HG03469 (cell line): ENCODE measurements around the gene USP47.
A peak's percentile ranks its signal among the peaks of the same experiment; 100 is the strongest.

Experiments used
- ATAC-seq: cut with Tn5 transposase; IDR thresholded peaks from one replicate; pipeline ENCODE4 v1.9.1; 2021; ENCODE audit warnings: mild to moderate bottlenecking, moderate library complexity, moderate number of reproducible peaks; ENCODE audit not compliant: unreplicated experiment

Gene USP47

DNA sequence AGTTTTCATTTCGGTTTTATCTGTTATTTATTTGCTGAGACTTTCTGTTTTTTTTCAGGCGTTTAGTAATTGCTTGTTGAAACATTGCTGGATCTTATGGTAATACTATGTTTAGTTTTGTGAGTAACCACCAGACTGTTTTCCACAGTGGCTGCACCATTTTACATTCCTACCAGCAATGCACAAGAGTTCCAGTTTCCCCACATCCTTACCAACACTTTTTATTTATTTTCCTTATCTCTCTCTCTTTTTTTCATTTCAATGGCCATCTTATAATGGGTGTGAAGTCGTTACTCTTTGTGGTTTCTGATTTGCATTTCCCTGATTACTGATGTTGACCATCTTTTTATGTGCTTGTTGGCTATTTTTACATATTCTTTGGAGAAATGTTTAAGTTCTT lies 23.7 kb downstream of the USP47 start:
- no peak for ATAC-seq

DNA sequence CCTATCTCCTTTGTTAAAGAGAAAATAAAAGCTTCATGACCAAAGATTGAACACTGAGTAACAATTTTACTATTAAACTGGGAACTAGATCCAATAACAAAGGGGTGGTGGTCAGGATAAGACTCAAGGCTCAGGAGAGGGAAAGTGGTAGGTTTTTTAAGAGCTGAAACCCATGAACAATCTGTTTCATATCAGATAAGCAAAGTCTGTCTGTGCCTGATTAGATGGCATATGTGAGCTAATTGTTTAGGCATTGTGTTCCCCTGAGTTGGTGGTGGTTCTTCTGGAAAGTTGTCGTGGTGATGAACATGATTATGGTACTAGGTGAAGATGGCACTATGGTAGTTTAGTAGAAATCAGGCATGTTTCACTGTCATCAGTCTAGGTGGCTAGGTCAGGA lies 24.4 kb downstream of the USP47 start:
- no peak for ATAC-seq

DNA sequence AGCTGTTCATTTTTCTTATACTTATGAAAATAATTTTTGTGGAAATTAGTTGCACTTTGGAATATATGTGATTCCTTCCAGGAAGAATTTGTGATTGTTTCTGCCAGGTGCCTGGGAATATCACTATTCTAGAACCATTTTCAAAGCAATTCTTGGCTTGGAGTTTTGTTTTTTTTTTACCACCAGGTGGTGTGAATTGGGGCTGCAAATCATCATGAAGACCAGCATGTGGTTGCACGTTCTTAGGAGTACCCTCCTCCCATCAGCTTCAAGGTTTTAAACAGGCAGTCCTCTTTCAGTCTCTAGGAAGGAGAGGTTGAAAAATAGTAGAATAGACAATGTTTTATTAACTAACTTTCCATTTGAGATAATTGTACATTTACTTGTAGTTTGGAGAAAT lies 25.9 kb downstream of the USP47 start:
- no peak for ATAC-seq

DNA sequence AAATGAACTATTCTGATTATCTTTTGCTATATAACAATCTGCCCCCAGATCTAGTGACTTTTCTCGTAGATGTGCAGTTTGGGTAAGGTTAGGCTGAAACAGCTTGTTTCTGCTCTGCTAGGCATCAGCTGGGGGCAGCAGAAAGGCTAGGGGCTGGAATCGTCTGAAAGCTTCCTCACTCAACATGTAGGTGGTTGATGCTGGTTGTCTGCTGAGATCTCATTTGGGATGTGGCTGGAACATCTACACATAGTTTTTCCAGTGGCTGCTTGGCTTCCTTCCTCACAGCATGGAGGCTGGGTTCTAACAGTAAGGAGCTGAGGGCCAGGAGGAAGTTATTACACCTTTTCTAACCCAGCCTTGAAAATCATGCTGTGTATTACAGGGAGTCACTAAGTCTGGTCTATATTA lies 30.2 kb downstream of the USP47 start:
- no peak for ATAC-seq

DNA sequence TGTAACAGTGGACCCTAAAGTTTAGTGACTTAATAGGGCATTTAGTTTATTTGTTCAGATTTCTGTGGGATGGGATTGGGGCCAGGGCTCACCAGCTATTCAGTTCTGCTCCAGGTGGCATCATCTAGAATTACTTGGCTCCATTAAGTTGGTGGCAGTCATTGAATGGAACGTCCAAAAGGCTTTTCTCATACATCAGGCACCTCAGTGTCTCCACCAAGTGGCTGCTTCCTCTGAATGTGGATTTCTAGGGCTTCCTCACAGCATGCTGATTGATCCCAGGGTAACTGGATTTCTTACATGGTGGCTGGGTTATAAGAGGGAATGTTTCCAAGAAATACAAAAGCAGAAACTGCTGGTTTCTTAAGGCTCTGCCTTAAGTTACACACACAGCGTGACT lies 34.7 kb downstream of the USP47 start:
- no peak for ATAC-seq

DNA sequence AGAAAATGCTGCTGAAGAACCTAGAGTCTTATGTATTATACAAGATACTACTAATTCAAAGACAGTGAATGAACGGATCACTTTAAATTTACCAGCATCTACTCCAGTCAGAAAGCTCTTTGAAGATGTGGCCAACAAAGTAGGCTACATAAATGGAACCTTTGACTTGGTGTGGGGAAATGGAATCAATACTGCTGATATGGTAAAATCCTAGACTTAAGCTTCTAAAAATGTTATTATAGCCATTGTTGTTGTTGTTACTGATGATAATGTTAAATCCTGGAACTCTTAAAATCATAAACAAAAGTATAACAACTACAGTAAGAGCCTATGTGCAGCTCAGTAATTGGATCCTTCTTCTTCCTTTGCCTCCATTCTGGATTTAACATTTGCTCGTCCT lies 38.4 kb downstream of the USP47 start:
- no peak for ATAC-seq

DNA sequence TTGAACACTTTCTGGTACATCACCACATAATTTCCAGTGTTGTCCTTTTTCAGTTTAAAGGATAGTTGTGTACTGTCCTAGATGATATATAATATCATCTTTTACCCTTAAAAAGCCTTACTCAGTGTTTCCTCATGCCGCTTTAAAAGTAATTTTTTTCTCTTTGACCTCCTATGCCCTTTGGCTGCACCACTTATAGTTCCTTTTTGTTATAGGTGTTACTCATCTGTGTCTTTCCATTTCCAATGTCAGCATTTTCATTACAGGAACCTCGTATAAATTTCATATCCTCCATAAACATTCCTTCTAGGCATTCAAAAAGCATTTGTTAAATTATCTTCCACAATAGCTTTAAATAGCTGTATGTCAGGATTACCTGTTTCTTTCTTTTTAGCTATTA lies 40.8 kb downstream of the USP47 start:
- ATAC-seq: no peak

DNA sequence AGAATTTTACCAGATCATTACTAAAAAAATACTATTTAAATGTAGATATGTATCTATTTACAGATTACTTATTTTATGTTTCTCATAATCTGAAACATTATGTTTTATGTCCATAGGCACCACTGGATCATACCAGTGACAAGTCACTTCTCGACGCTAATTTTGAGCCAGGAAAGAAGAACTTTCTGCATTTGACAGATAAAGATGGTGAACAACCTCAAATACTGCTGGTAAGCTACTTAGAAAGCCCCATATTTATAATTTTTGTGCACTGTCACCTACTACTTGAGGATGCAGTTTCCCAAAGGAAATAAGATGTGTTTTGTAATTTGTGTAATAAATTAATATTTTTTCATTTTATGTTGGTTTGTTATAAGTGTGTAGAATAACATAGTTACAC lies 42.6 kb downstream of the USP47 start:
- ATAC-seq: no peak

DNA sequence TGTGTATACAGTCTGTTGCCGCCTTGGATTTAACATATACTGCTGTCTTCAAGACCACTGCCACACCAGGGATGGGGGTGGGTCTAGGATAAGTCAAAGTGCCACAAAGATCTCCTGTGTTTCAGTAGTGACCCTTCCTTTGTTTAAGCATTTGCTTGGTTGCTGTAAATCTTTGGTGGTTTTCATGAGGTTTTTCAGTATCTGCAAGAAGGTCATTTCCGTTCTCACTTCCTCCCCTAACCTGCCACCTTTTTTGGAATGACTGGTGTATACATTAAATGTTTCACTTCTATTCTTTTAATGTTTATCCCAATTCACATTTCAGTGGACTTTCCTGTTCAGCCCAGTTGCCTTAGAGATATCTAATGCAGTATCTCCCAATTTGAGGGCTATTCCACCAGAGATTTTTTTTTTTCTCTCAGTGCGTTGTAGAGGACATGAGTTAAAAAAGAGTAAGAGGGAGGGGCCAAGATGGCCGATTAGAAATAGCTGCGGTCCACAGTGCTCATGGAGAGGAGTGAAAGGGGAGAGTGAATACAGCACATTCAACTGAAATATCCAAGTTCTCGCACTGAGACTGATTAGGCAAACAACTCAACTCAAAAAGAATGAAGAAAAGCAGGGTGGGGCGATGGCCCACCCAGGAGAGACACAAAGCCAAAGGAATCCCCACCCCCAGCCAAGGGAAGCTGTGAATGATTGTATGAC lies 43.2 kb downstream of the USP47 start:
- ATAC-seq: peak; percentile 73

DNA sequence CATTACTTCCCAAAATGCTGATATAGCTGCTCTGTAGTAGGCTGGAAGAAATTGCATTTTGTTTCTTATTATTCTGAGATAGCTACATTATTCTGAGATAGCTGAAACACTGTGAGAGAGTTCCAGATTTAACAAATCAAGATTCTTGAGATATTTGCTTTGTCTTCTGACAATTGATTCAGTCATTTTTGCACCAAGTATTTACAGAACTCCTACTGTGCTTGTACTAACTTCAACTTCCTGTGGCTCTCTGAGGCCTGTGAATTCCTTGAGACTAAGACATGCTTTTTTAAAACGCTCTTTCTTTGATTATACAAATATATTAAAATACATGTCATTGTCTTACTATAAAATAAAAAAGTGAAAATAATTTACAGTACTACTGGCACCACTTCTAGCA lies 52.7 kb downstream of the USP47 start:
- no peak for ATAC-seq

DNA sequence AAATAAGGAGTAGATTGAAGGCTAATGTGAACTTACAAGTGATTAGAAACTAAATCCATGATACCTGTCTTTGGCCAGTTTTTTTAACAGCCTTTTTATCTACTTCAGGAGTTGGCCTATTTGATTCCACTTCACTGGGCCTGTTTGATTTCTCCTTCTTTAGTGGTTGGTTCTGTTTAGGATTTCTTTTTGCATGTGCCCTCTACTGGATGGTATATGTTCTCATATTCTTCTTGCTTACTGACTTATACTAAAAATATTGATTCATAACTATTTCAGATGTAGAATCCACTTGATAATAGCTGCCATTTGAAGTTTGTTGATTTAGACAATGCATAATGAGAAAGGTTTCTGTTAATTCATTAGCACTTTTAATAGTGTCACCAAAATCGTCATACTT lies 53.9 kb downstream of the USP47 start:
- no peak for ATAC-seq

DNA sequence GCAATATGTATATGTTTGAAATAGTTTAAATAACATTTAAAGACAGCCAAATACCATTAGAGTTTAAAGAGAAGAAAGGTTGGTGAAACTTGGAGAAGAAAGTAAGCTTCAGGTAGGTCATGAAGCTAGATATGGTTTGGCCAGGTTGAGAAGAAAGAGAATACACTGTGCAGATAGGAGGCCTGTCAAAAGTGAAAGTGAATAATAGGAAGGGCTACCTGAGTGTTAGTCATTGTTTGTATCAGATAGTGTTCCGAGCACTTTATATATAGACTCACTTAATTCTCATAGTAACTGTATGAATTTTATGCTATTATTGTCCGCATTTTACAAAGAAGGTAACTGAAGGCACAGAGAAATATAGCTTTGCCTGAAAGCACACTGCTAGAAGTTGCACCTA lies 56.9 kb downstream of the USP47 start:
- ATAC-seq: no peak

DNA sequence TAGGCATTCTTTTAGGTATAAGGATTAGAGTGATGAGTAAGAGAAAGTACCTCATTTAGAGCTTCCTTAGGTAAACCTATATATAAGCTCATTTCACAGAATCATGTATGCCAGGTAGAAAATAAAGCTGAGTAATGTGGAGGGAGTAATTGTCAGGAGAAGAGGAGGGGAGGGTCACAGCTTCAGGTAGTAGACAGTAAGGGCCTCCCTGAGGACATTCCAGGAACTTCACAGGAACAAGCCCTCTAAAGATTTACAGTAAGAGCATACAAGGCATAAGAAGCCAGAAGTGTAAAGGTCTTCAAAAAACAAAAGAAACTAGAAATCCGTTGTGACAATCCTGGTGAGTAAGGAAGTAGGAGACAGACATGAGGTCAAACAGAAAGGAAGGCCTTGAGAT lies 57.6 kb downstream of the USP47 start:
- ATAC-seq: no peak

DNA sequence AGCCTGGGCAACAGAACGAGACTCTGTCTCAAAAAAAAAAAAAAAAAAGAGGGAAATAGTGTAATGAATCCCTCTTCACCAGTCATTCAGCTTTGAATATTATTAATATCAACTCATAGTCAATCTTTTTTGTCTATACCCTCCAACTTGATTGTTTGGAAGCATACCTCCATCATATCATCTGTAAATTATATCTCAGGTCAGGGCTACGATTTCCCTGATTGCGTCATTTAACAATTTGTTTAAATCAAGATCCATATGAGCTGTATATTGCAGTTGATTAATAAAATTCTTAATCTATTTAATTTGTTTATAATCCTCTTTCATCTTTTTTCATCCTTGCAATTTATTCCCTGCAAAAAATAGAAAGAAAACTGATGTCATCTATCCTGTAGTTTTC lies 60.2 kb downstream of the USP47 start:
- no peak for ATAC-seq

DNA sequence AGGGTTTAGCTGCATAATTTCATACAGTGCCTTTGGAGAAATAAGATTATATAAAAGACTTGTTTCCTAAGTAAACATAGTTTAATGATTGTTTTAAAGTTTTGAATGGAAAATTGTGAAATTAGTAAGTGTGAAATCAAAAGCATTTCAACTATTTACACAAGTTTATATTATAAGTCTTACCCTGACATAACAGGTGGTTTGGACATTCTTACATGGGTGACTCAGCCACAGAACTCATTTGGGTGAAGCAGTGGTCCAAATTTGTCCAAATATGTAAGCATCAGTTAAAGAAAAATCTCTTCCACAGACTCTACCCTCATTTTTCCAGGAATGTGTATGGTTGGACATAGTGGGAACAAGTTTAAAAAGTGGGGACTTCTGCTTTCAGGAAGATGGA lies 68.0 kb downstream of the USP47 start:
- no peak for ATAC-seq

DNA sequence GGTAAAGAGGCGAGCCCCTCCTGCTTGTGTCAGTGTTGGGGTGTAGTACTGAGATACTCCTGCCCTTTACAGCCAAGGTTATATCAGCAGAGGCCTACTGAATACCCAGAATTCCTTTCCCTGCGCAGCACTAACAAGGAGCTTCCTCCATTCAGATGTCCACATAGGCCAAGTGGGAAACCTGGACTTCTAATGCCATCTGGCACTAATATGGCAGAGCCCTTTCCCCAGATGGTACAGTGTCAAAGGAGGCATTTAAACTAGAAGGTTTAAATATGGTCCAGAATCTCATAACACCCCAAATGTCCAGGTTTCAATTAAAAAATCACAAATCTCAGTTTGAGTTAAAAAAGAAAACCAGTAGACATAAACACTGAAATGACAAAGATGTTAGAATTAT lies 68.8 kb downstream of the USP47 start:
- no peak for ATAC-seq

DNA sequence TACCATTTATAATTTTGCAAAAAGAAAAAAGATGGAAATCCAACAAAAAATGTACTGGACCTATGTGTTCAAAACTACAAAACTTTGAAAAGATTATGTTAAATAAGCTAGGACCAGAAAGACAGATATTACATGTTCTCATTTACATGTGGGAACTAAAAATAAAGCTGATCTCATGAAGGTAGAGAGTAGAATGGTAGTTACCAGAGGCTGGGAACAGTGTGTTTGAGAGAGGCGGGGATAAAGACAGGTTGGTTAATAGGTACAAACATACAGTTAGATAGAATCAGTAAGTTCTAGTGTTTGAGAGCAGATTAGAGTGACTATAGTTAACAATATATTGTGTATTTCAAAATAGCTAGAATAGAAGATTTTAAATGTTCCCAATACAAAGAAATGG lies 71.6 kb downstream of the USP47 start:
- ATAC-seq: no peak

DNA sequence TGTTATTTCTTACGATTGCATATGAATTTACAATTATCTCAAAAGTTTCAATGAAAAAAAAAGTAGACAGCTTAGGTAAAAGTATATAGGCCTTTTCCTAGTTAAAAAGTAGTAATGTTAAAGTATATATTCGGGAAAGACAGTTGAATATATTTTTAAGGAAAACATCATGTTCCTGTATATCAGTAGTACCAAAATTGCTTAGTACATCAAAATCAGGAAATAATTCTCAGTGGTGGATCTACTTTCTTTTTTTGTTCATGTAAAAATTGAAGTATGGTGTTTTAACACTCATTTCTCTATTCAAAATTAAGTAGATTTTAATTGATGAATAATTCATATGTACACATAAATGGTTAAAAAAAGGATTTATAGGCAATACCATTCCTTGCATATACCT lies 73.9 kb downstream of the USP47 start:
- no peak for ATAC-seq

DNA sequence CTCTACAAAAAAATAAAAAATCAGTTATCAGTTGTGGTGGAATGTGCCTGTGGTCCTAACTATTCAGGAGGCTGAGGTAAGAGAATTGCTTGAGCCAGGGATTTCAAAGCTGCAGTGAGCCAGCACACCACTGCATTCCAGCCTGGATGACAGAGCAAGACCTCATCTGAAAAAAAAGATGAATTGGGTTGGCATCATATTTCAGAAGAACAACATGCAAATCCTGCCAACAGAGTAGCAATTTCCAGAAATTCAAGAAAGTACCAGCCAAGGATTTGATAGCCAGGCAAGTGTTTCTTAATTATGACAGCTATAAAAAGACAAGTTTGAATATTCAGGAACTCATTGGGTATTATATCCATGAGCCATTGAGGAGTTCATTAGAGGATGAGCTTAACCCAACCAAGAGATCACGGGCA lies 75.2 kb downstream of the USP47 start:
- no peak for ATAC-seq

DNA sequence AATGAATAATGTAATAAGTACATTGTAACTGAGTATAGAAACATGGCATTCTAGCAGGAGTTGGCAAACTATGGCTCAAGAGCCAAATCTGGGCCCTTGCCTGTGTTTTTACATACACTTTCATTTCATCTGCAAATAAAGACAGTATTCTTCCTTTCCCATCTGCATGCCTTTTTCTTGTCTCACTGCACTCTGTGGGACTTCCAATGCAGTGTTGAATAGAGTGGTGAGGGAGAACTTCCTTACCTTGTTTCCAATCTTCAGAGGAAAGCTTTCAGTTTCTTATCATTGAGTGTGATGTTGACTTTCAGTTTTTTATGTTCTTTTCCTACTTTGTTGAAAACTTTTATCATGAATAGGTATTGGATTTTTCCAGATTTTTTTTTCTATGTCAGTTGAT lies 82.1 kb downstream of the USP47 start:
- ATAC-seq: no peak

DNA sequence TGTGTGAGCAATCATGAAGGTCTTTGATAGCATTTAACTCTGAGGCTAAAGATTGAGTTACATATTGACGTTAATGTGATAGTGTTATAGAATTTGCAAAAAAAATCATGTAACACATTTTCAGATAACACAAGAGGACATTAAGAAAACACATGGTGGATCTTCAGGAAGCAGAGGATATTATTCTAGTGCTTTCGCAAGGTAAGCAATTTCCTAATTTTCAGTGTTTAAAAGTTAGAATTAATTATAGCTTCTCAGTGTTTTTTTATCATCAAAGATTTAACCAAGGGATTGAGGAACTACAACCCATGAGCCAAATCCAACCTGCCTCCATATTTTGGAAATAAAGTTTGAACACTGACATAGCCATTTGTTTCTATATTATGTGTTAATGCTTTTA lies 88.1 kb downstream of the USP47 start:
- ATAC-seq: no peak

DNA sequence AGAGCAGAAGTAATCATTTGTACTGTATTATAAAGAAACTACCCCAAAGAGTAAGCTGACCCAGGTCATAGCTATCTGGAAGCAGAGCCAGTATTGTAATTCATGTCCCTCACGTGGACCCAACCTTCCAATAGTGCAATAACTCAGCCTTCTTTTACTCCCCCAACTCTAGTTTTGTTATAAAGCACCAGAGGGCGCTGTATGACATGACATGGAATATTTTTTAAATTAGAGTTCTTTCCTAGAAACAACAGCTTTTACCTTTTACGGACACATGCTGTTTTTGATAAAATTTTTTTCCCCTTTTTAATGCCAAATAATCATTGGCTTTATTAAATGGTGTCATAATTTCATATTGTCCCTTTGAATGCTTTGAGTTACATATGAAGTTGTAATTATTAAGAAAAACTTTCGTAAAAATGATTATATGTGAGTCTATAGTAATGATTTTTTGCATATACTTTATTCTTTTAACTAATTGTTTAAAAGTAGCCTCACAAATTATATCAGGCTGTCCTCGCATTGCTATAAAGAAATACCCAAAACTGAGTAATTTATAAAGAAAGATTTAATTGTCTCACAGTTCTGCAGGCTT lies 89.8 kb downstream of the USP47 start:
- ATAC-seq: no peak

DNA sequence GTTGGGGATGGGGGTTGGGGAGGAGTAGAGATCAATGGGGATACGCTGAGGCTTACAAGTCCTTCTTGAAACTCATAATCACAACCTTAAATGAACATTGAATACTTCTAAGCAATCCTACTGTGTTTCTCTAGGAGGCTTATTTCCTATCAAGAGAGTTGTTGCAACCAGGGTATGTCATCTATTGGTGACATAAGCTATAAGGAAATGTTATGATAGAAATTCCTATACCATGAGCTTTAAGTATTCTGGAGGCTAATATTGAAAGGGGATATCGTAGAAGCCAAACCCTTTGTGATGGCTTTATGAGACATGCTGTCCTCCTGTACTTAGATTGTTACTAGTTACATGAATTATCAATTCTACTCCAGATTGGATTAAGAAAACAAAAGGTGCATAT lies 93.8 kb downstream of the USP47 start:
- ATAC-seq: no peak
